SIG-M5 (cell line): ENCODE measurements around the gene FAM131B.
"Not testable (repeated sequence)": the region's sequence is repeated elsewhere in the genome, so short reads cannot be mapped to it uniquely, and the experiment has no call there.

Experiments used
- DNase-seq: peaks from one replicate; lab custom pipeline; 2025; lab: John Stamatoyannopoulos, UW

Gene FAM131B

GRCh38 chr7:143362131-143363015, at the start of gene FAM131B:
TSS of gene FAM131B (minus strand) at chr7:143362713. CDS start at chr7:143362603, 110 bp downstream.
- no peak for DNase-seq

DNA sequence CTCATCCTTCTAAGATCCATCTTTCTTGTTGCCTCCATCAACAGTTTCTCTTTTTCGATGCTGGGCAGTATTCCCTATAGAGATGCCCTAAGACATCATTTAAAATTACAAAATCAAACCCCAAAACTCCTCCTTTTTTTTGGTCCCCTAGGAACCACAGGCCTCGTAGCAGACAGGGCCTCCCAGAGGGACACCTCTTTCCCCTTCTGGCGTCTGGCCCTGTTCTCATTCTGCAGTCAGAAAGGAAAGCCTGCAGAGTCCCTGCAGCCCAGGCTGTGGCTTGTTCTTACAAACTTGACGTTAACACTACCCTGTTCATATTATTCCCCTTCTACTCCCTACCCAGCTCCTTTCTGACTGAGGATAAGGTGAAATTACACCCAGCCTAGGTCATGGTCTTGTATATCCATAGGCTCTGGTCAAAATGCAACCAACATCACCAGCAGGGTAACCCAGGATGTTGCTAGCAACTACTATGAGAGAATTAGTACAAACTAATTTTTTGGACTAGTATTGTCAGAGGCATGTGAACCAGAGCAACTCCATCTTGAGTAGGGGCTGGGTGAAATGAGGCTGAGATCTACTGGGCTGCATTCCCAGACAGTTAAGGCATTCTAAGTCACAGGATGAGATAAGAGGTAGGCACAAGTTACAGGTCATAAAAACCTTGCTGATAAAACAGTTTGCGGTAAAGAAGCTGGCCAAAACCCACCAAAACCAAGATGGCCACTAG, 49.6 kb upstream of the FAM131B start:
- DNase-seq, result no peak

- DNase-seq, result peak; percentile 90
Observed at GRCh38 chr7:143410521-143411004, 48.0 kb upstream of the FAM131B start.

DNA sequence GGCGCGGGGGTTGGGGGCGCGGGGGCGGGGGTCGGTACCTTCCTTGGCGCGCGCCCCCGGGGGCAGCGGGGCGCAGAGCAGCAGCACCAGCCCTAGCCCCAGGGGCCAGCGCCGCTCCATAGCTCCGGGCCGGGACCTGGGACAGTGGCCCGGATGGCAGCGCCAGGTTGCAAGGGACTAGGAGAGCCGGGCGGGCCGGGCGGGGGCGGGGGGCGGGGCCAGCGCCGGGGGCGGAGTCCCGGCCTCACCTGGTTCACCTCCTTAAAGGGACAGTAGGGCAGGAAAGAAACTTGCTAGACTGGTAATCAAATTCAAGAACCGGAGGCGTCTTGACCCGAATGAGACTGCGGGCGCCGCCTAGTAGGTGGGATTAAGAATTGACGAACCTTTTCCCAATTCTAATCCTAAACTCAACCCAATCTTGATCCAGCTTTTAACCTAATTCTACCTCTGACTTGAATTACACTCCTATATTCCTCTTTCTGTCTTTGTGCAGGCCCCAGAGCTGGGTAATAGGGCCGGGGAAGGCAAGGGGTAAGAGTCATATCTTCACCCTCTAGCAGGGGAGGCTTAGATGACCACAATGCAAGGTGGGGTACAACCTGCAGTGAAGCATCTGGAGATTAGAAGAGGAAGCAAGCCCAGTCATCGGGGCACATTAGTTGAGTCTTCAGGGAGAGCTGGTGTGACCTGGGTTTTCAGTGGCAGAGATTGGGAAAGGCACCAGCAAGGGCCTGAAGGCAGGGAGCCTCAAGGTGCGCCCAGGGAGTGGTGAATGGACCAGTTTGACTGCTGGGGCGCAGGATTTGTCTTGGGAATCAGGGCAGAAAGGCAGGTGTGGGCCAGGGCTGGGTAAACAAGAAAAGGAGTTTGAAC, 46.4 kb upstream of the FAM131B start, which contains the start of gene EPHA1:
TSS of gene EPHA1 (minus strand) at position 171 of the 876 bp plus-strand sequence. CDS start at position 120, 51 bp downstream.
- DNase-seq, result no peak

DNA sequence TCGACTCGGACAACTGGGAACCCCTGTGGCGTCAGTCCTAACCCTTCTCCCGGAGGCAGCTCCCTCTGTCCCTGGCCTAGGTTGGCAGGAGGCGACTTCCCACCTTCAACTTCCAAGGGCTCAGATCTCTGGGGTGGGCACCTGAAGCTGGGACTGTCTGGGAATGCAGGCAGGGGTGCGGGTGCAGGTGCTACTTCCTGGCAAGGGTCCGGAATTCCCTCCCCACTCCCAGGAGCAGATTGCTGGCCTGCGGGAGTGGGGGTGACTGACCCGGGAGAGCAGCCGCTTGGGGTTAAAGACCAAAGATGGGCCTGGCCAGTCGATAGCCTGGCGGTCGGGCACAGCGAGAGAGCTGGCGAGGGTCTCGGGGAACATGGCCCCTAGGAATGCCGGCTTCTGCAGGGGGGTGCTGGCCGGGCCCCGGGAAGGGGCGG, 45.8 kb upstream of the FAM131B start:
- DNase-seq, result no peak

- no peak for DNase-seq
Observed at GRCh38 chr7:143407287-143408251, 45.1 kb upstream of the FAM131B start.

- DNase-seq, result no peak
Observed at GRCh38 chr7:143406002-143406357, 43.5 kb upstream of the FAM131B start.

GRCh38 chr7:143405173-143406001, 42.9 kb upstream of the FAM131B start:
- DNase-seq, result no peak

DNA sequence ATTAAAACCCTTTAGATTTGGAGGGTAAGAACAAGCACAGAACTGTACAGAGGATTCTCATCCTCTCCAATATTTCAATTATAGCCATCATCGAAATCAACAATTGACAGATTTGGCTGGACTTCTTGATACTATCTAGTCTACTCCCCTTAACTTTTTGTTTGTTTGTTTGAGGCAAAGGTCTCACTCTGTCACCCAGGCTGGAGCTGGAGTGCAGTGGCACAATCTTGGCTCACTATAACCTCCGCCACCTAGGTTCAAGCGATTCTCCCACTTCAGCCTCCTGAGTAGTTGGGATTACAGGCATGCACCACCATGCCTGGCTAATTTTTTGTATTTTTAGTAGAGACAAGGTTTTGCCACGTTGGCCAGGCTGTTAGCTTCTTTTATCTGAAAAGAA, 39.7 kb upstream of the FAM131B start:
- DNase-seq, result not testable (repeated sequence)

GRCh38 chr7:143401265-143401664, 38.8 kb upstream of the FAM131B start:
- no peak for DNase-seq

GRCh38 chr7:143399642-143400041, 37.1 kb upstream of the FAM131B start:
- no peak for DNase-seq

GRCh38 chr7:143399151-143399550, 36.6 kb upstream of the FAM131B start:
- DNase-seq, result no peak

GRCh38 chr7:143398616-143399015, 36.1 kb upstream of the FAM131B start:
- DNase-seq, result no peak

DNA sequence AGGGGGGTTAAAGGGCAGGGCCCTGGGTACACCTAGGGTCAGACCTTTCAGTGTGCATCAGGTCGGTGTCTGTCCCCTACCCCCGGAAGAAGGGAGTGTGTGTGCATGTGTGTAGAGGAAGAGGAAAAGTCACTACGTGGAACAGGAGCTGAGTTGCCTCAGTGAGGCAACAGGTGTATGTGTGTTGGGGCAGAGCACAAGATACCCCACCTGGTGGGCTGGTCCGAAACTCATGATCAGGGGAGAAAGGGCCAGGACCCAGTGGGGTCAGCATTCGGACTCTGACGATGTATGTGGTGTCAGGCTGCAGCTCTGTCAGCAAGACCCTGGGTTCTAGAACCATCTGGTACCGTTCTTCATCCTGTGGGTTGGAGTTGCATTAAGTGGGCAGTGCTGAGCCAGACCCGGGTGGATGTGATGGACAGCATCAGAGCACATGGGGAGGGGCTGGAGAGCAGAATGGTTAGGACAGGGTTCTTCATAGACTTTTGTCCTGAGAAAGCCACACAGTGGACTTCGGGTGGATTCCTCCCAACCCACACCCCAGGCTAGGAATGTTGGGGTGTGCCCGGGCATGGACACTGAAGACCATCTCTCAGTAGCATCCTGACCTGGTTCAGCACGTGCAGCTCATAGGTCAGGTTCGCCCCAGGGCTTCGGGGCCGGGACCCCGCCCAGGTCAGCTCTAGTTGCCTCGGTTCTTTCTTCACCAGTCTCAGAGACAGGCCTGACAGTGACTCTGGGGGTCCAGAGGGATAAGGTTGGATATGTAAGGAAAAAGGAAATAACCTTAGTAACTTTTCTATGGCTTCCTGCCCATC, 35.4 kb upstream of the FAM131B start:
- DNase-seq, result no peak

DNA sequence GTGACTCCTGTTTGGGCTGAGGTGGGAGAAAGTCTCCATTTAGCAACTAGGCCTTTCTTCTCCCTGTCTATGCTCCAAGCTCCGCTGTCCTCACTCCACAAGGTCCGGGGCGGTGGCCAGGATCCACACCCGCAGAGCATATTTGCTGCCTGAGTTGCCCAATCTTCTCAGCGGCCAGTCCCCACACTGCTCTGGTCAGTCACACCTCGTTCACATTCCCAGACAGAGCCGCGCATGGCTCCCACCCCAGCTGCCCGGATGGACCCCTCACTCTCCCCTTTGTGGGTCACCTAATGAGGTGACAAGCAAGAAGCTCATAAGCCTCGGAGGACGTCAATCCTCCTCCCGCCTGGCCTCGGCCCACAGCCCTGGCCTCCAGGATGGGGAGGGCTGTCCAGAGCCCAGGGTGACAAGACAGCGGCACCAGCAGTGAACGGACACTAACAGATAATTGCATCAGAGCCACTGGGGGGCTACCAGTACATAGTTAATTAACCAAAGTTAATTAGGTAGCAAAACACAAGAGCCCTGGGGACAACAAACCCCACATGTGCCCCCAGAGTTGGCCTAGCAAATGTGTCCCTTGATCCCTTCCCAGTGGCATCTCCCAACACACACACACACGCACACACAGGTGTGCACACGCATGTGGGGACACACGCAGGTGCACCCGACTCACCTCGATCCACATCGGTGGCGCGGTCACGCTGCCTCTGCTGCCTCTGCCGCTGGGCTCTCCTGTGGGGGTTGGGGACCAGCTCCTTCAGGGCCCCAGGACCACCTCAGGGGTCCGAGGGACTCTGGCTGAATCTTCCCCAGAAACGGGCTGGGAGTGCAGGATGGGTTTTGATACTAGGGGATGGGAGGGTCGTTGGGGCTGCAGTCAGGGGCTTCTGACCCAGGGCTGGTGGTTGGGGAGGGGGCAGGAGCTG, 34.4 kb upstream of the FAM131B start:
- DNase-seq, result no peak

DNA sequence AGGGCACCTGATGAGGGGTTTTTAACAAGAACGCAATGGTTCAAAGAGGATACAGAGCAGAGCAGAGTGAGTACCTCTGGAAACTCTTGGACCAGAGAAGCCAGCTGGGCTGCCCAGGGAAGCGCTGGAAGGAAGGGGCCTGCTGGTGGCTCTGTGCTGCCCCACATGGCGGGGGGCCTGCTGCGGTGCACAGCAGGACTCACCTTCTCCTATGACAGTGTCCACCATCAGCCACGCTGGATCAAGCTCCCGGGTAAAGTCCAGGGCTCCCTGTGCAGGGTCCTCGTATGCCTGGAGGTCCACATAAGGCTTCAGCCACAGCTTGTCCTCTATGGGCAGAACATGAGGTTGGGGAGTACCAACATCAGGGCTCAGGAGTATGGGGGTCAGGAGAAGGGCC, 33.7 kb upstream of the FAM131B start:
- no peak for DNase-seq
